Tibial nerve (tissue), 4 donors: ENCODE measurements around the gene IQGAP2.

Experiments
- EP300 ChIP-seq, 2 donors: sonication (generic); formaldehyde crosslinking; IDR thresholded peaks; one replicate each; pipeline ENCODE4 v1.6.1; 2017; ENCODE audit warnings: antibody characterized with exemption in 2 of 2, mild to moderate bottlenecking in 1 of 2
- POLR2A ChIP-seq, 2 donors: fragments of 450-650 bp; IDR thresholded peaks; one replicate each; pipeline ENCODE4 v1.6.1; 2017; ENCODE audit warnings: antibody characterized with exemption in 2 of 2, mild to moderate bottlenecking in 2 of 2, moderate library complexity in 2 of 2
- TF ChIP-seq, protein P1 (sequence below), 5 experiments: fragments of 200-600 bp in 3 of 5; fragments of 450-650 bp in 2 of 5; sonication (generic) in 3 of 5; IDR thresholded peaks; one replicate each; pipeline ENCODE4 v1.5.1; 2016 to 2019; ENCODE audit warnings: antibody characterized with exemption in 5 of 5, mild to moderate bottlenecking in 3 of 5, moderate library complexity in 2 of 5

DNA sequence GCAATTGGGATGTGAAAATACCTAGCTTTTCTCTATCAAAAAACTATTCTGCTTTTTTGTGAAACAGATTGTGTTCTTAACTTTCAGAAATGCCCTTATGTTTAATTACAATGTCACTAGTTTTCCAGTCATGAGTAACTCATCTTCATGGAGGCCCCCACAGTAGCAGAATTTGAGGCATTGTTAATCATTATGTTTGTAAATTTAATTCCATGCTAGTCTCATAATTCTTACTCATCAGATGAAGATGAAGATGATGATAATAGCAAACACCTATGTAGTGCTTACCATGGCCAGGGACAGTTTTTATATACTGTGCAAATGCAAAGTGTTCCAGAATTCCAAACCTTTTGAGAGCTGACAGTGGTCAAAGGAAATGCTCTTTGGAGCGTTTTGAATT lies 285.1 kb downstream of the IQGAP2 start:
- TF ChIP-seq, protein P1, sequence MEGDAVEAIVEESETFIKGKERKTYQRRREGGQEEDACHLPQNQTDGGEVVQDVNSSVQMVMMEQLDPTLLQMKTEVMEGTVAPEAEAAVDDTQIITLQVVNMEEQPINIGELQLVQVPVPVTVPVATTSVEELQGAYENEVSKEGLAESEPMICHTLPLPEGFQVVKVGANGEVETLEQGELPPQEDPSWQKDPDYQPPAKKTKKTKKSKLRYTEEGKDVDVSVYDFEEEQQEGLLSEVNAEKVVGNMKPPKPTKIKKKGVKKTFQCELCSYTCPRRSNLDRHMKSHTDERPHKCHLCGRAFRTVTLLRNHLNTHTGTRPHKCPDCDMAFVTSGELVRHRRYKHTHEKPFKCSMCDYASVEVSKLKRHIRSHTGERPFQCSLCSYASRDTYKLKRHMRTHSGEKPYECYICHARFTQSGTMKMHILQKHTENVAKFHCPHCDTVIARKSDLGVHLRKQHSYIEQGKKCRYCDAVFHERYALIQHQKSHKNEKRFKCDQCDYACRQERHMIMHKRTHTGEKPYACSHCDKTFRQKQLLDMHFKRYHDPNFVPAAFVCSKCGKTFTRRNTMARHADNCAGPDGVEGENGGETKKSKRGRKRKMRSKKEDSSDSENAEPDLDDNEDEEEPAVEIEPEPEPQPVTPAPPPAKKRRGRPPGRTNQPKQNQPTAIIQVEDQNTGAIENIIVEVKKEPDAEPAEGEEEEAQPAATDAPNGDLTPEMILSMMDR (IDR thresholded peaks at IDR 0.05), result no peak
- TF ChIP-seq EP300 (IDR thresholded peaks at IDR 0.05) (no peak), POLR2A (IDR thresholded peaks at IDR 0.05) (no peak)
